CD4-positive, alpha-beta T cell (primary cell): ENCODE data around the gene SCAF4. TPM values are rescaled to one million over a fixed set of nuclear protein-coding genes. Genes with fewer than 3 reads are reported as not detected.

ENCODE experiments used
- ATAC-seq: fragments of 200-7000 bp; cut with Tn5 transposase; one replicate; pipeline ENCODE4 v1.10.0; 2022; ENCODE audit warnings: mild to moderate bottlenecking; ENCODE audit not compliant: poor library complexity
- CTCF ChIA-PET: fragments of 350-600 bp; sonication (Branson Sonifier 250); formaldehyde crosslinking; loops from one replicate; lab custom pipeline; 2021; ENCODE audit warnings: antibody characterized with exemption, inconsistent platforms; lab: Charles Lee
- POLR2A ChIA-PET: fragments of 350-600 bp; sonication (Branson Sonifier 250); formaldehyde crosslinking; loops from one replicate; lab custom pipeline; 2021; ENCODE audit warnings: antibody characterized with exemption, inconsistent platforms; lab: Charles Lee
- DNase-seq, 14 experiments: peaks; one replicate each; pipeline ENCODE4 v3.0.0-alpha.2; 2013 to 2020; ENCODE audit warnings: mixed read lengths in 2 of 14
- H3K27ac ChIP-seq, 2 donors: one replicate each; pipeline versions ENCODE4 v1.5.1 to v1.7.0; 2013; ENCODE audit warnings: low read length in 2 of 2, low read depth in 1 of 2, mild to moderate bottlenecking in 1 of 2
- H3K27me3 ChIP-seq, 2 experiments: 1 replicate in 1 of 2; 2 replicates in 1 of 2; pipeline versions ENCODE4 v1.6.1 to v1.7.0; 2013; ENCODE audit warnings: low read length in 2 of 2, control low read depth in 1 of 2, mild to moderate bottlenecking in 1 of 2, moderate library complexity in 1 of 2; ENCODE audit not compliant: insufficient read depth in 2 of 2, control insufficient read depth in 1 of 2
- H3K36me3 ChIP-seq: one replicate; pipeline ENCODE4 v1.6.1; 2013; ENCODE audit warnings: low read length, control low read depth; ENCODE audit not compliant: insufficient read depth
- H3K4me1 ChIP-seq: one replicate; pipeline ENCODE4 v1.6.1; 2013; ENCODE audit warnings: low read length, control low read depth; ENCODE audit not compliant: insufficient read depth
- H3K4me3 ChIP-seq: one replicate; pipeline ENCODE4 v1.5.1; 2013; ENCODE audit warnings: mild to moderate bottlenecking, low read length, moderate library complexity
- H3K9me3 ChIP-seq, 2 experiments: 1 replicate in 1 of 2; 2 replicates in 1 of 2; pipeline versions ENCODE4 v1.6.1 to v1.7.0; 2013; ENCODE audit warnings: low read length in 2 of 2, mild to moderate bottlenecking in 2 of 2, control low read depth in 1 of 2, moderate library complexity in 1 of 2; ENCODE audit not compliant: control insufficient read depth in 1 of 2, insufficient read depth in 1 of 2
- H3K27ac Mint-ChIP-seq: one replicate; pipeline ENCODE4 v1.8.0; 2020; ENCODE audit warnings: mixed read lengths
- H3K27me3 Mint-ChIP-seq: one replicate; pipeline ENCODE4 v1.8.0; 2021; ENCODE audit warnings: mixed read lengths
- H3K36me3 Mint-ChIP-seq: one replicate; pipeline ENCODE4 v1.8.0; 2021; ENCODE audit warnings: low read depth, mixed read lengths
- H3K4me1 Mint-ChIP-seq: one replicate; pipeline ENCODE4 v1.8.0; 2021; ENCODE audit warnings: low read depth, mixed read lengths
- H3K4me3 Mint-ChIP-seq: one replicate; pipeline ENCODE4 v1.8.0; 2020; ENCODE audit warnings: mild to moderate bottlenecking, mixed read lengths
- H3K9me3 Mint-ChIP-seq: one replicate; pipeline ENCODE4 v1.8.0; 2020; ENCODE audit warnings: mixed read lengths
- intact Hi-C, 2 experiments: fragments of 100-400 bp; cut with DNase I in 1 of 2; cut with micrococcal nuclease in 1 of 2; formaldehyde crosslinking; loops; one replicate each; pipeline versions ENCODE4 v1.15.1 to v1.9.0; 2023 to 2025; cut with DNase I, micrococcal nuclease
- total RNA-seq, 174 experiments: library from RNA in 2 of 174; stranded (reverse) in 2 of 174; gene quantifications; one replicate each; pipeline ENCODE4 v1.2.3 and lab custom pipeline; 2021 to 2026
- TF ChIP-seq, protein P1 (sequence below): fragments of 200-600 bp; IDR thresholded peaks from one replicate; pipeline ENCODE4 v1.8.0; 2022; ENCODE audit warnings: antibody characterized with exemption, mild to moderate bottlenecking

Gene SCAF4
- total RNA-seq, 2 experiments from 2014 or later: 56.1 to 57.8 TPM

- Mint-ChIP-seq H3K36me3 (peaks cover 5% of the 10 kb centered on the region), H3K4me1 (peaks cover 18% of the 10 kb centered on the region), H3K27me3 (no peaks in the 10 kb centered on the region), H3K27ac (no peak overlapping the region), H3K4me3 (no peak overlapping the region), H3K9me3 (no peaks in the 10 kb centered on the region)
- TF ChIP-seq, protein P1, sequence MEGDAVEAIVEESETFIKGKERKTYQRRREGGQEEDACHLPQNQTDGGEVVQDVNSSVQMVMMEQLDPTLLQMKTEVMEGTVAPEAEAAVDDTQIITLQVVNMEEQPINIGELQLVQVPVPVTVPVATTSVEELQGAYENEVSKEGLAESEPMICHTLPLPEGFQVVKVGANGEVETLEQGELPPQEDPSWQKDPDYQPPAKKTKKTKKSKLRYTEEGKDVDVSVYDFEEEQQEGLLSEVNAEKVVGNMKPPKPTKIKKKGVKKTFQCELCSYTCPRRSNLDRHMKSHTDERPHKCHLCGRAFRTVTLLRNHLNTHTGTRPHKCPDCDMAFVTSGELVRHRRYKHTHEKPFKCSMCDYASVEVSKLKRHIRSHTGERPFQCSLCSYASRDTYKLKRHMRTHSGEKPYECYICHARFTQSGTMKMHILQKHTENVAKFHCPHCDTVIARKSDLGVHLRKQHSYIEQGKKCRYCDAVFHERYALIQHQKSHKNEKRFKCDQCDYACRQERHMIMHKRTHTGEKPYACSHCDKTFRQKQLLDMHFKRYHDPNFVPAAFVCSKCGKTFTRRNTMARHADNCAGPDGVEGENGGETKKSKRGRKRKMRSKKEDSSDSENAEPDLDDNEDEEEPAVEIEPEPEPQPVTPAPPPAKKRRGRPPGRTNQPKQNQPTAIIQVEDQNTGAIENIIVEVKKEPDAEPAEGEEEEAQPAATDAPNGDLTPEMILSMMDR: no peak
- ChIA-PET CTCF (no interaction called here), POLR2A (no interaction called here)
- Histone ChIP-seq H3K9me3 (peaks cover 0 to 4% of the 10 kb centered on the region in 2 experiments), H3K36me3 (peaks cover 3% of the 10 kb centered on the region), H3K27me3 (no peaks in the 10 kb centered on the region), H3K4me3 (no peak overlapping the region), H3K27ac (no peak overlapping the region), H3K4me1 (peaks cover 48% of the 10 kb centered on the region)
- ATAC-seq (no peak), DNase-seq (no peak)
- intact Hi-C loops: loop anchor here in 1 of 2 experiments (5.0 kb wide), 1 partner anchor 542 kb away; no protein-coding TSS in a partner anchor
Observed at GRCh38 chr21:31728952-31729351, 3.0 kb downstream of the SCAF4 start.

DNA sequence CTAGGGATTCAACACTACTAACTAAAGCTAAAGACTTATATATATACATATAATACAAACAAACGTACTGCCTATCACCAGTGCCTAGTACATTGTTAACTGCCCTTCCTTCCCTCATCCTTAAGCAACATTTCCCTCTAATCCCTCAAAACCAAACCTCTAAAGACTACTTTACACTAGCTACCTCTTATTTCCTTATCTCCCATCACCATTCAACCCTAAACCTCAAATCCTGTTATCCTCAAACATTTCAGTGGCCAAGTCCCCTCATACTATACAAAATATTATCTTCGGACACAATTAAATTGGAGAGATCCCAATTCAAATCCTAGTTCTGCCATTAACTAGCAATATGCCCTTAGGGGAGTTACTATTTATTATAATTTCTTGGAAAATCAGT lies 3.7 kb downstream of the SCAF4 start:
- H3K9me3 ChIP-seq: peaks cover 0 to 4% of the 10 kb centered on the region in 2 experiments
- no peak for DNase-seq
- intact Hi-C loops: loop anchor here in 1 of 2 experiments (5.0 kb wide), 1 partner anchor 541 kb away; no protein-coding TSS in a partner anchor
- Mint-ChIP-seq H3K4me1 (peaks cover 25% of the 10 kb centered on the region), H3K9me3 (no peaks in the 10 kb centered on the region), H3K27me3 (no peaks in the 10 kb centered on the region), H3K36me3 (peaks cover 5% of the 10 kb centered on the region), H3K4me3 (no peak overlapping the region), H3K27ac (no peak overlapping the region)
- peaks cover 44% of the 10 kb centered on the region for H3K4me1 ChIP-seq
- ATAC-seq: no peak
- ChIA-PET CTCF (no interaction called here), POLR2A (interaction anchor here (0.5 to 0.6 kb wide), 2 partner anchors 9 to 33 kb away, joined by 3 read pairs; no protein-coding TSS in a partner anchor)
- no peaks in the 10 kb centered on the region for H3K27me3 ChIP-seq
- H3K36me3 ChIP-seq: peaks cover 3% of the 10 kb centered on the region
- TF ChIP-seq, protein P1: no peak
- no peak overlapping the region for H3K27ac ChIP-seq
- H3K4me3 ChIP-seq: no peak overlapping the region

GRCh38 chr21:31727181-31727580 lies 4.7 kb downstream of the SCAF4 start:
- H3K36me3 Mint-ChIP-seq: peaks cover 5% of the 10 kb centered on the region
- intact Hi-C loops: loop anchor here in 1 of 2 experiments (5.0 kb wide), 1 partner anchor 540 kb away; no protein-coding TSS in a partner anchor
- peak overlapping the region; percentile 16 for H3K4me3 Mint-ChIP-seq
- H3K27ac ChIP-seq: no peak overlapping the region
- TF ChIP-seq, protein P1: no peak
- ChIA-PET CTCF (no interaction called here), POLR2A (interaction anchor here (0.9 kb wide), 1 partner anchor 18 kb away, joined by 3 read pairs; no protein-coding TSS in a partner anchor)
- peaks cover 33% of the 10 kb centered on the region for H3K4me1 Mint-ChIP-seq
- peaks cover 0 to 4% of the 10 kb centered on the region in 2 experiments for H3K9me3 ChIP-seq
- H3K9me3 Mint-ChIP-seq: no peaks in the 10 kb centered on the region
- H3K27ac Mint-ChIP-seq: no peak overlapping the region
- peaks cover 3% of the 10 kb centered on the region for H3K36me3 ChIP-seq
- H3K27me3 Mint-ChIP-seq: no peaks in the 10 kb centered on the region
- no peaks in the 10 kb centered on the region for H3K27me3 ChIP-seq
- peaks cover 38% of the 10 kb centered on the region for H3K4me1 ChIP-seq
- DNase-seq (no peak), ATAC-seq (no peak)
- no peak overlapping the region for H3K4me3 ChIP-seq
